Ureter (tissue), 1 donor: ENCODE results near the gene CSTB. TPM values are rescaled to one million over a fixed set of nuclear protein-coding genes. Genes with fewer than 3 reads are reported as not detected.
A peak's percentile ranks its signal among the peaks of the same experiment; 100 is the strongest.

Experiments used
- DNase-seq: peaks from one replicate; pipeline ENCODE4 v3.0.0-alpha.2; 2020; ENCODE audit warnings: low spot score
- total RNA-seq: library from RNA; stranded (reverse); gene quantifications from one replicate; pipeline ENCODE4 v1.2.4, GENCODE V29; 2023
- donor health status: DM: yes; HTN: yes; CAD: no.

CSTB gene
- total RNA-seq, 1 donor from 2014 or later = 181 TPM

GRCh38 chr21:43810505-43811261 lies 34.6 kb upstream of the CSTB start:
- peak; percentile 93 for DNase-seq

- no peak for DNase-seq
Measured at GRCh38 chr21:43809853-43810504, 33.9 kb upstream of the CSTB start.

DNA sequence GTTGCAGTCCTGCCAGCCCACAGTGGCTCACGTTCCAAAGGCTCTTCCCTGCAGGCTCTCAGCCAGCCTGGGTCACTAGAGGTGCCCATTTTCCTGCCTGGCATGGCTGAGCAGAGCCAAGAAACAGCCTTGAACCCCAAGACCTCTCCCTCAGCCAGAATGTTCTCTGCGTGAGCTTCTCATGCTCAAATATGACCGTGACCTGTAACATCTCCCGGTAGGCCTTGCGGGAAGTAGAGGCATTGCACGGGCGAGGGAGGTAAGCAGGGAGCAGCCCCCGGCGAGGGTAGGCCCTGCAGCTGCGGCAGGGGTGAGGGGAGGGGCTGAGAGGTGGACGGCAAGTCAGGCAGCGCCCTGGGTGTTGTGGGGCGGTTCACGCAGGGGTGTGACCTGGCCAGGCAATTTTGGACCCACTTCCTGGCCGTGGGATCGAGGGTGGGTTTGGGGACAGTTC lies 33.3 kb upstream of the CSTB start:
- DNase-seq = no peak

DNA sequence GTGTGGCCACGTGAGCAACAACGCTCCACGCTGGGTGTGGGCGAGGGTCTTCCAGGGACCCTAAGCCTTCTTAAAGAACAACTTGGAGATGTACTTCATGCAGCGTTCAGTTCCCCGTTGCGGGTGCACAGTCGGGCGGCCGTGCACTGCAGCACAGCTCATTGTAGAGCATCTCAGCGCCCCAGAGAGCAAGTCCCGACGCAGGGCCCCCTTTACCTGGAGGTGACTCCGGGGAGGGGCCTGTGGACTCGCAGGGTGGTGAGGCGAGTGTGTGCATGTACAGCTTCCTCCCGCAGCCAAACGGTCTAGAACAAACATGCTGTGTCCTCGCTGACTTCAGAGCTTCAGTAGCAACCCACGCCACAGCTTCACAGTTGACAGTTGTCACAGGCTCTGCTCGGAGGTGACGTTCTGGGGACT lies 32.7 kb upstream of the CSTB start:
- DNase-seq = no peak

- no peak for DNase-seq
Measured at GRCh38 chr21:43808367-43808766, 32.3 kb upstream of the CSTB start.

DNA sequence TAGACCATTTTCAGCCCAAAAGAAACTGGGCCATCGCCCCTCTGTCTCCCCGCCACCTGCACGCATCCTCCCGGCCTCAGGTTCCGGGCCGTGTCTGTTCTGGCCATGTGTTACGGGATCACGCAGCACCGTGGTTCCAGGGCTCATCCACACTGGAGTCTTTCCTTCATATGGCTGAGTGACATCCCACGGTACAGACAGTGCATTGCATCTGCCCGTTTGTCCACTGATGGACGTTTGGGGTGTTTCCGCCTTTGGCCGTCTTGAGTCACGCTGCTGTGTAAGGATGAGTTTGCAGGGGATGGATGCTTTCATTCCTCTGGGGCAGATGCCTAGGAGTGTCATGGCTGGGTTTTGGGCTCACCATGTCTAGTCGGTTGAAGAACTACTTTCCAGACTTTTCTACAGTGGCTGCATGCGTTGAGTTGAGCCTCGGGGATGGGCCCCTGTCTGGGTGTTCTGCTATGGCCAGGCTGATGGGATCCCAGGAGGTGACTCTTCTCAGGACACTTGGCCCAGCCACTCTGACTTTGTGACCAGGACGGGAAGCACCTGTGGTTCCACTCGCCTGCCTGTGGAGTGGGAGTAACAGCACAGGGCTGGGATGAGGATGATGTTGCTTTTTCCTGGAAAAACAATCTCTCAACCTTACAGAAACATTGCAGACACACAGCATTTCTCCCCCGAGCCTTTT lies 30.1 kb upstream of the CSTB start:
- no peak for DNase-seq

GRCh38 chr21:43805275-43805800 lies 29.2 kb upstream of the CSTB start:
- no peak for DNase-seq

DNA sequence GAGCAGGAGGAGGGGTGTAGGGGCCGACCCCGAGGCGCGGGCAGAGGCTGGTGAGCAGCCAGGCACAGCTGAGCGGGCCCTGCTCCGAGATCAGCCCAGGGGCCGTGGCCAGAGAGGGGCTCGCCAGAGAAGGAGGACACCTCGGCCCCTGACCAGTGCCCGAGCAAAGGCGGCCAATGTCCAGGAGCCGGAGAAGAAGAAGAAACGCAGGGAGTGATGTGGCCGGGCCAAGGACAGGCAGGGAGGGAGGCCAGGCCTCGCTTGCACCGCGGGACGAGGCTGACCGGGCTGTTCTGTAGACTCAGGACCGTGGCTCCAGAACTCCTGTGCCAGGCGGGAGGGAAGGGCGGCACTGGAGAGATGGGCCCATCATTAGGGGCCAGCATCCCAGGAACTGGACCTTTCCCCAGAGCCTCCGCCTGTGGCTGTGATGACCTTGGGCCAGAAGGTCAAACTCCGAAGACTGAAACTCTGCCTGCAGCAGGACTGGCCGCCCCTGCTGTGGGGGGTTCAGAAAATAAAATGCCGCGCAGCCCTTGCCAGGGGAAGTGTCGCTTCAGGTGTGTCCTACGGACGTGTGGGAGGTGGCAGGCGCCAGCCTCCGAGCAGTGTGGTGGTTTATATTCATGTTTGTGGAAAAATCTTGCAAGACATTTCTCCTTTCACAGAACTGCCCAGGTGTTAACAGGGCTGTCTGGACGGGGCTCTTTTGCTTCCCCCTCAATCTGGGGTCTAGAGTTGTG lies 27.6 kb upstream of the CSTB start:
- no peak for DNase-seq

DNA sequence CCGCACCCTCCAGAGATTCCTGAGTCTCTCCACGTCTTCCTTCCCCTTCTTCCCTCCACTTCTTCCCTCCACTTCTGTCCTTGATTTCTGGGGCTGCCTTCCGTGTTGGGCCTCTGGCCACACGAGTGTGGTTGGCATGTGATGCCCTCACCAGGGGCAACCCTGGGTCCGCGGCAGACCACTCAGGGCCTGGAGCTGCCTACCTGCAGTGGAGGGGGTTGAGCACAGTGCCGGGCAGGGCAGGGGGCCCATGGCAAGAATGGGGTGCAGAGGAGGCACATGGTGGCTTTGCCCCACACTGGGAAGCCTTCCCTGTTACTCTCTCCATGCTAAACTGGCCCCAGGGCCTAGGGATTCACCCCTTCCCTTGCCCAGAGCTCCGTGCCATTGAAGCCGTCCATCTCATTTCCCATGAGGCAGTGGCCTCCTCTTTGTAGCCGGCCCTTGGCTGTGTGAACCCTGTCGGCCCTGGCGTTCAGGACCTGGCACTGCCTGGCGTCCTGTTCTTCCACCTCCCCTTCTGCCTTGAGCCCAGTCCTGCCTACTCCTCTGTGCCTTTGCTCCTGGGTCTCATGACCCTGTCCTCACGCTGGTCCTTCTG lies 26.7 kb upstream of the CSTB start:
- DNase-seq = no peak

GRCh38 chr21:43801006-43801783 lies 25.1 kb upstream of the CSTB start:
- DNase-seq = no peak

GRCh38 chr21:43800566-43800965 lies 24.5 kb upstream of the CSTB start:
- DNase-seq = no peak

- DNase-seq = no peak
Measured at GRCh38 chr21:43800124-43800523, 24.0 kb upstream of the CSTB start.

DNA sequence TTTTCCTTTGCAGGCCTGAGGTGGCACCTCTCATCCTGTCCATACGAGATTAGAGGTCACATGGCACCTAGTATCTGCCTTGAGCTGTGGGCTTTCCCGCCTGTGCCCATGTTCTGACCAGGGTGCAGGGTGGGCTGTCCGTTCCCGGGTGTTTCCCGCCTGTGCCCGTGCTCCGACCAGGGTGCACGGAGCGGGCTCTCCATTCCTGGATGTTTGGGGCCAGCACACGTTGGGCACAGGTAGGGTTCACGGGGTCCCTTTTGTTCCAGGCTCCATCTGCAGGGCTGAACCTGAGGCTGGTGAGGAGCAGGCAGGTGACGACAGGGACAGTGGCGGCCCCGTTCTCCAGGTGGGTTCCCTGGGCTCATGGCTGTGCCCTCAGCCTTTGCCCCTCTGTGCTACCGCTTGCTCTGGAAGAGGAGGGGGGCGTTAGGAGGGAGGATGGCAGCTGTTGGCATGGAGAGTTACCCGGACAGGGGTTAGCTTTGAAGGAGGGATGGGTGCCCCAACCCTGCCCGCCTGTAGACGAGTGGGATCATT lies 23.3 kb upstream of the CSTB start:
- no peak for DNase-seq

- no peak for DNase-seq
Measured at GRCh38 chr21:43797925-43798715, 22.0 kb upstream of the CSTB start.

- DNase-seq = no peak
Measured at GRCh38 chr21:43797415-43797814, 21.3 kb upstream of the CSTB start.

DNA sequence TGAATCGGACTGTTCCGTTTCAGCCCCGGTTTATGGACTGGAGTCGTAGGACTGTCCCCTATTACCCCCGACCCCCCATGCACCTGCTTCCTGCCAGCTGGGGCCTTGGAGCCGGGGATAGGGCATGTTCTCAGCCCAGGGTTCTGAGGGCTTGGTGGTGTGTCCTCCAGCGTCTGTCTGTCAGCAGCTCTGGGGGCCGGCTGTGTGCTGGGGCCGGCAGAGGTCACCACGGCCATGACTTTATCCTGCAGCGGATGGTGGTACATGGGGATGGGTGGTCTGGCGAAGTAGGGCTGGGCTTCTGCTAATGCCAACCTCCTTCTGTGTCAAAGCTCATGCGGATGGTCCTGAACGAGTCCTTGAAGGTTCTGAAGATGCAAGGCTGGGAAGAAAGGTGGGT lies 18.7 kb upstream of the CSTB start:
- no peak for DNase-seq

GRCh38 chr21:43794311-43794710 lies 18.2 kb upstream of the CSTB start:
- no peak for DNase-seq

DNA sequence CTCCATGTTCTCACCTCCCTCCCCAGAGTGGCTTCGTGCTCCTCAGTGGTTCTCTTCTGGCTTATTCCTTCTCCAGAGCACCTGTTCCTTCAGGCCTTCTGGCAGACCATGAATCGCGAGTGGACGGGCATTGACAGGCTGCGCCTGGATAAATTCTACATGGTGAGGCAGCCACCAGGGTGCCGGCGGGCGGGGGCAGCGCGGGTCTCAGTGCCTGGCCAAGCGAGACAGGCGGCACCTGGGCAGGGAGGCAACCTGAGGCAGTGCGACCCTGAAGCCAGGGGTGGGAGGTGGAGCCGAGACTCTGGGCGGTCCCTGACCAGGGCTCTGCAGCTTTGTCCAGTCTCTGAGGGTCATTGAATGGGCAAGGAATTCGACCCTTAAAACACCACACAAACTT lies 17.1 kb upstream of the CSTB start:
- no peak for DNase-seq

DNA sequence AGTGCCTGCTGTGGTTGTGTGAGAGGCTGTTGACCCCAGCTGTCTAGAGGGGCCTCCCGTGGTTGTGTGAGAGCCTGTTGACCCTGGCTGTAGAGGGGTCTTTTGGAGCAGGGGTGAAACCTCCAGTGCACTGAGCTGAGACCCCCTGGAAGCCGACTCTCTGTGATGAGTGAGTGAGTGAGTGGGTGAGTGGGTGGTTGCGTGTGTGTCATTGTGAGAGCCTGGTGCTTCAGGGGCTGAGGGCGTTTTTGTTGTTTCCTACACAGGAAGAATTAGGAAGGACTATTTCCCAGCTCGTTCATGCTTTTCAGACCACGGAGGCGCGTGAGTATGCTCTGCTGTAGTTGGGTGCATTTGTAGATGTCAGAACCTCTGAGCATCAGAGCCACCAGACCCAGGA lies 16.3 kb upstream of the CSTB start:
- DNase-seq = no peak
